ENCODE data around the gene TNS1. TPM values are rescaled to one million over a fixed set of nuclear protein-coding genes. Genes with fewer than 3 reads are reported as not detected.

TNS1 gene
- total RNA-seq (471 TPM), polyA plus RNA-seq (ENCODE audit: insufficient read depth, low read depth, low replicate concordance) (44.8 TPM)
- long read RNA-seq, donor 1, partial matches to known transcripts = 18 of 22 reads
- long read RNA-seq, donor 1, other reads (novel, unspliced or antisense) = 0 of 22 reads
- long read RNA-seq, donor 2, partial matches to known transcripts = 12 of 15 reads
- long read RNA-seq, donor 2, other reads (novel, unspliced or antisense) = 0 of 15 reads
- long read RNA-seq, donor 3, partial matches to known transcripts = 11 of 12 reads
- long read RNA-seq, donor 3, other reads (novel, unspliced or antisense) = 0 of 12 reads
- long read RNA-seq, donor 4, full-length matches to known transcripts = 2 of 2 reads
- long read RNA-seq, donor 4, partial matches to known transcripts = 0 of 2 reads
- long read RNA-seq, donor 4, other reads (novel, unspliced or antisense) = 0 of 2 reads
- long read RNA-seq, donor 5 = 0 reads
- long read RNA-seq, donor 6 = 0 reads
- long read RNA-seq, donor 7, transcript TNS1-217 (8 exons, 1,652 nt) = major isoform, 7 of 325 reads
- long read RNA-seq, donor 7, partial matches to known transcripts = 136 of 325 reads
- long read RNA-seq, donor 7, other reads (novel, unspliced or antisense) = 182 of 325 reads
- long read RNA-seq, donor 8, partial matches to known transcripts = 5 of 8 reads
- long read RNA-seq, donor 8, other reads (novel, unspliced or antisense) = 0 of 8 reads
- long read RNA-seq, donor 9, partial matches to known transcripts = 6 of 7 reads
- long read RNA-seq, donor 9, other reads (novel, unspliced or antisense) = 0 of 7 reads
- long read RNA-seq, donor 10, partial matches to known transcripts = 16 of 16 reads
- long read RNA-seq, donor 10, other reads (novel, unspliced or antisense) = 0 of 16 reads

DNA sequence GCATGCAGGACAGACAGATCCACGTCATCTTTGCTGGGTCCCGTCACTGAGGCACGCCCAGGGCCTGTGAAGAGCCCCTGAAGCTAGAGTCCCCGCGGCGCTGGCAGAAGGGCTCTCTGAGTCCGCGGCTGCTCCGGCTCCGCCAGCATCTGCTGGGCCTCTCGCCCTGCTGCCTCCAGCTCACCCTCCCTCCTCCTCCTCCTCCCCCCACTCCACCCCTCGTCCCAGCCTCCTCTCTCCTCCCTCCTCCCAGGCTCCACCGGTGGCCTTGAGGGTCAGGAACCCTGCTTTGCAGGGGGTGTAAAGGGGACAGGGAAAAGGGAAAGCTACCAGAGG is at the start of gene TNS1:
TNS1 (minus strand) TSS at position 151 of the 336 bp plus-strand sequence; CDS start at position 28, 123 bp downstream.
- FAIRE-seq = no peak
- Histone ChIP-seq H3K4me1 (ENCODE audit: control insufficient read depth in 2 of 3, insufficient read depth in 2 of 3, low read depth in 1 of 3, low read length in 3 of 3) (no peaks in the 10 kb centered on the region), H3K9ac (ENCODE audit: low read length in 3 of 3) (no peak within 1 kb of the TSS), H3K27me3 (ENCODE audit: control insufficient read depth, insufficient read depth, low read length) (no peaks in the 10 kb centered on the region), H3K27ac (ENCODE audit: low read depth in 2 of 2, low read length in 2 of 2) (no peak within 1 kb of the TSS), H3K36me3 (ENCODE audit: control insufficient read depth in 2 of 3, insufficient read depth in 3 of 3, low read length in 3 of 3) (no peaks in the 10 kb centered on the region), H3K9me3 (ENCODE audit: control insufficient read depth in 2 of 3, insufficient read depth in 1 of 3, low read length in 3 of 3) (no peaks in the 10 kb centered on the region), H3K4me3 (ENCODE audit: low read length in 3 of 3) (no peak within 1 kb of the TSS)
- TF ChIP-seq, protein P1, sequence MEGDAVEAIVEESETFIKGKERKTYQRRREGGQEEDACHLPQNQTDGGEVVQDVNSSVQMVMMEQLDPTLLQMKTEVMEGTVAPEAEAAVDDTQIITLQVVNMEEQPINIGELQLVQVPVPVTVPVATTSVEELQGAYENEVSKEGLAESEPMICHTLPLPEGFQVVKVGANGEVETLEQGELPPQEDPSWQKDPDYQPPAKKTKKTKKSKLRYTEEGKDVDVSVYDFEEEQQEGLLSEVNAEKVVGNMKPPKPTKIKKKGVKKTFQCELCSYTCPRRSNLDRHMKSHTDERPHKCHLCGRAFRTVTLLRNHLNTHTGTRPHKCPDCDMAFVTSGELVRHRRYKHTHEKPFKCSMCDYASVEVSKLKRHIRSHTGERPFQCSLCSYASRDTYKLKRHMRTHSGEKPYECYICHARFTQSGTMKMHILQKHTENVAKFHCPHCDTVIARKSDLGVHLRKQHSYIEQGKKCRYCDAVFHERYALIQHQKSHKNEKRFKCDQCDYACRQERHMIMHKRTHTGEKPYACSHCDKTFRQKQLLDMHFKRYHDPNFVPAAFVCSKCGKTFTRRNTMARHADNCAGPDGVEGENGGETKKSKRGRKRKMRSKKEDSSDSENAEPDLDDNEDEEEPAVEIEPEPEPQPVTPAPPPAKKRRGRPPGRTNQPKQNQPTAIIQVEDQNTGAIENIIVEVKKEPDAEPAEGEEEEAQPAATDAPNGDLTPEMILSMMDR (IDR thresholded peaks at IDR 0.05; ENCODE audit: borderline replicate concordance, extremely low read depth, insufficient read depth) = no peak
- intact Hi-C loops (cut with DNase I) = no loop called here
- peak in 4 of 5 donors; percentile 24 to 78 (median 53) for DNase-seq

DNA sequence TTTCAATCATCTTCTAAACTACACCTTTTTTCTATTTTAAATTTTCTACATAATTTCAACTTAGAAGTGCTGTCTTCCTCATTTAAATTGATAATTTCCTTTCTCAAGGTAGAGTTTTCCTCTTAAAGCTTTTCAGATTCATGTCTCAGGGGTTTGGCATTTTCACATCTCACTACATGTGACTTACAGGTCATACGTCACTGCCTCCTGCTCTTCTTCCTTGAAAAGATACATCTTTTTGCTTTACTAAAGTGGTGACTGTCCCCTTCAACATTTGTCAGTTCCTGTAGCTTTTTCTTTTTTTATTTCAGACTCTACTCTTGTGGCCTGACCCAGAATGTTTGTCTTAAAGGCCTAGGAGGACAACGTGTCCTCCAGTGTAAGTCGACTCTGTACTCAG is 49.1 kb upstream of the TNS1 start:
- Histone ChIP-seq H3K36me3 (ENCODE audit: control insufficient read depth in 2 of 3, insufficient read depth in 3 of 3, low read length in 3 of 3) (no peaks in the 10 kb centered on the region), H3K27me3 (ENCODE audit: control insufficient read depth, insufficient read depth, low read length) (no peaks in the 10 kb centered on the region), H3K27ac (ENCODE audit: low read depth in 2 of 2, low read length in 2 of 2) (no peak overlapping the region), H3K9me3 (ENCODE audit: control insufficient read depth in 2 of 3, insufficient read depth in 1 of 3, low read length in 3 of 3) (no peaks in the 10 kb centered on the region), H3K9ac (ENCODE audit: low read length in 3 of 3) (no peak overlapping the region), H3K4me1 (ENCODE audit: control insufficient read depth in 2 of 3, insufficient read depth in 2 of 3, low read depth in 1 of 3, low read length in 3 of 3) (no peaks in the 10 kb centered on the region), H3K4me3 (ENCODE audit: low read length in 3 of 3) (no peak overlapping the region)
- TF ChIP-seq, protein P1 (IDR thresholded peaks at IDR 0.05; ENCODE audit: borderline replicate concordance, extremely low read depth, insufficient read depth) = no peak
- DNase-seq (no peak), FAIRE-seq (no peak)
- intact Hi-C loops (cut with DNase I) = no loop called here

DNA sequence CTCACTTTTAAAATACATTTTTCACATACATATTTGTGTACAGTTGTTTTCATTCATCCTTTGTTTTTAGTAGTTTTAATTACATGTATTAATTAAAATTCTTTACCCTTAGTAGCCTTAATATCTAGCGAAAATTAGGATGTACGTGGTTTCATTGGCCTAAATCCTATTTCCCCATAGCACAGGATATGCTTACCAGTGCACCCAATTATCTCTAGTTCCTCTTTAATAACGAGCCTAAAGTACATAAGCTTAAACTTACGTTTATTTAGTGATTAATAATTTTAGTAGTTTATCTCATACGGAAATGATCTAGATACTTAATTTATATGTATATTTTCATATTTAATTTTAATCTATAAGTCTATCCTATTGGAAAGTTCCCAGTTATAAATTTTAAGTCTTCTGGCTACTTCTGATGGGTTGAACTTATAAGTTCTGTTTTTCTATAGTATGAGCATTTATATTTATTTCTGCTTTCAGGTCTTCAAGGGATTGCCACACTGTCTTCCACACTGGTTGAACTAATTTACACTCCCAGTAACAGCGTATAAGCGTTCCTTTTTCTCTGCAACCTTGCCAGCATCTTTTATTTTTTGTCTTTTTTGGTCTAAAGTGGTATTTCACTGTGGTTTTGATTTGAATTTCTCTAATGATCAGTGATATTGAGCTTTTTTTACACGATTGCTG is 44.9 kb upstream of the TNS1 start:
- Histone ChIP-seq H3K4me3 (ENCODE audit: low read length in 3 of 3) (no peak overlapping the region), H3K36me3 (ENCODE audit: control insufficient read depth in 2 of 3, insufficient read depth in 3 of 3, low read length in 3 of 3) (no peaks in the 10 kb centered on the region), H3K27me3 (ENCODE audit: control insufficient read depth, insufficient read depth, low read length) (no peaks in the 10 kb centered on the region), H3K4me1 (ENCODE audit: control insufficient read depth in 2 of 3, insufficient read depth in 2 of 3, low read depth in 1 of 3, low read length in 3 of 3) (no peaks in the 10 kb centered on the region), H3K9ac (ENCODE audit: low read length in 3 of 3) (no peak overlapping the region), H3K9me3 (ENCODE audit: control insufficient read depth in 2 of 3, insufficient read depth in 1 of 3, low read length in 3 of 3) (no peaks in the 10 kb centered on the region), H3K27ac (ENCODE audit: low read depth in 2 of 2, low read length in 2 of 2) (no peak overlapping the region)
- intact Hi-C loops (cut with DNase I) = no loop called here
- DNase-seq = no peak
- TF ChIP-seq, protein P1 (IDR thresholded peaks at IDR 0.05; ENCODE audit: borderline replicate concordance, extremely low read depth, insufficient read depth) = no peak
- no peak for FAIRE-seq
